NOMO-1 (cell line): Measurements from ENCODE around the gene GPR132.

Experiments used
- DNase-seq, 2 experiments: peaks; one replicate each; lab custom pipeline; 2025; ENCODE audit not compliant: unreplicated experiment in 2 of 2; lab: John Stamatoyannopoulos, UW

Gene GPR132

DNA sequence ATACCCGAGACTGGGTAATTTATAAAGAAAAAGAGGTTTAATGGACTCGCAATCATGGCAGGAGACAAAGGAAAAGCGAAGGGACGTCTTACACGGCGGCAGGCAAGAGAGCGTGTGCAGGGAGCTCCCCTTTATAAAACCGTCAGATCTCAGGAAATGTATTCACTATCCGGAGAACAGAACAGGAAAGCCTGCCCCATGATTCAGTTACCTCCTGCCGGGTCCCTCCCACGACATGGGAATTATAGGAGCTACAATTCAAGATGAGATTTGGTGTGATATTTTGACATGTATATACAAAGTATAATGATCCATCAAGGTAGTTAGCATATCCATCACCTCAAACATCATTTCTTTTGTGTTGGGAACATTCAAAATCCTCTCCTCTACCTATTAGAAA, 42.1 kb downstream of the GPR132 start:
- DNase-seq: no peak

DNA sequence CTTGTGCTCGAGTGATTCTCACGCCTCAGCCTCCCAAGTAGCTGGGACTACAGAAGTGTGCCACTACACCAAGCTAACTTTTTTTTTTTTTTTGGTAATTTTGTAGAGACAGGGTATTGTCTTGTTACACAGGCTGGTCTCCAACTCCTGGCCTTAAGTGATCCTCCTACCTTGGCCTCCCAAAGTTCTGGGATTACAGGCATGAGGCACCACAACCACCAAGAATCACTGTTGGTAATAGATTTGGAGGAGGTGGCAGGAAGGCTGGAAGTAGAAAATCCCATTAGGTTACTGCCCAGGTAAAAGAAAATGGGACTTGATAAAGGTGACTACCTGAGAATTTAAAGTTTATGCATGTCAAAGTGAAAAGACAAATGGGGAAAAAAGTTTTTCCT, 43.0 kb downstream of the GPR132 start:
- DNase-seq: no peak

DNA sequence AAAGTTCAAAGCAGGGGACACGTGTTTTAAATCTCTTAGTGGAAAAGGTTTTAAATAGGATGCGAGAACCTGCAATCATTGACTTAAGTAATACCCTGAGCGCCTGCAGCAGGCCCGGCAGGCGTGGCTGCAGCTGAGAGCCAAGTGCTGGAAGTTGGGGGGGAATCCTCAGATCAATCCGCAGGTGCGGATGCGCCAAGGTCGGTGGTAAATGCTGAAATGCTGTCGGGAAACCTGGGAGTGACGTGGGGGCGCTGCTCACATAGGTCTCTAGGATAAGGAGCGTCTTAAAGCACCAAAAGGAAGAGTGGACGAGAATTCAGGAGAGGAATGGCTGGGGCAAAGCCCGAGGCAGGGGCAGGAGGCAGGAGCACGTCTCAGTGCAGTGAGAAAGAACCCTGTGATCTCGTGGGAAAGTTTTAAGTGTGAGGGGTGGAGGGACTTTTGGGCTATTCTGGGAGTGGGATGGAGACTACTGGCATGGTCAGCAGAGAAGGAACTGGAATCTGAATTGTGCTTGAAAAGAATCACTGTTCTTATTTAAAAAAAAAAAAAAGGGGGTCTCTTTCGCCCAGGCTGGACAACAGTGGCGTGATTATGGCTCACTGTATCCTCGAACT, 43.5 kb downstream of the GPR132 start:
- peak; percentile 42 to 64 for DNase-seq

DNA sequence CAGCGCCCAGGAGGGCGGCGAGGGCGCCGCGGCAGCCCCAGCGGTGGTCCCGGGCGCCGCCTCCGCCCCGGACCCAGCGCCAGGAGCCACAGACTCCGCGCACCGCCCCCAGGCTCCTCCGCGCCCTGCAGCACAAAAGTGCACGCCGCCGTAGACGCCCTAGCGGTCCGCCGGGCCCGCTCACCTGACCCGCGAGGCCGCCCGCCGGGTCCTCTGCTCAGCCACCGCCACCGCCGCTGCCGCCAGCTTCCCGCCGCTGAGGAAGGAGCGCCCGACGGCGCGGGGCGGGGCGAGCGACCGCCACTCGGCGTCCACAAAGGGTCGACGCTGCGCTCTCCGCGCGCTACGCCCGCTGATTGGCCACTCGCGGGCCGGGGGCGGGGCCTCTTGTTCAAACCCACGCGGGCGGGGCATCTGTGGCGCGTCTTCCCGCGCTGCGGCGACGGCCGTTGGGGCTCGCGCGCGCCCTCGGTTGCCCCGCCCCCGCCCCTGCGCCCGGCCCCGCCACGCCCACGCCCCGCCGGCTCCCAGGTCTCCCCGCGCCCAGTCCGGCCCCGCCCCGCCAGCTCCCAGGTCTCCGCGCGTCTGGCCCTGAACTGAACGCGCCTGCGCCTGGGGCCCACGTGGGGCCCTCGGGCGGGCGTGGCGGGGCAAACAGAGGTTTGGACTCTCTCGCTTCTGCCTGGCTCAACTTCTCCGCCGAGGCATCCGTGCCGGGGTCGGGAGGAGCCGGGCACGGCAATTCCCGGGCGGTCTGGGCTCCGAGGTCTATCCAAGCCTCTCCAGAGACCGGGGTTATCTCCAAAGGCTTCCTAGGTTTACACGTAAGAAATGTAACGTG, 44.2 kb downstream of the GPR132 start, which contains the start of gene CDCA4:
Gene CDCA4, minus strand, starts transcription at position 269 of the 841 bp plus-strand sequence. CDS start 9,154 bp downstream, outside the sequence.
- DNase-seq: peak; percentile 99

GRCh38 chr14:105019861-105020814, 45.1 kb downstream of the GPR132 start:
- peak in 1 of 2 experiments; percentile 18 for DNase-seq

DNA sequence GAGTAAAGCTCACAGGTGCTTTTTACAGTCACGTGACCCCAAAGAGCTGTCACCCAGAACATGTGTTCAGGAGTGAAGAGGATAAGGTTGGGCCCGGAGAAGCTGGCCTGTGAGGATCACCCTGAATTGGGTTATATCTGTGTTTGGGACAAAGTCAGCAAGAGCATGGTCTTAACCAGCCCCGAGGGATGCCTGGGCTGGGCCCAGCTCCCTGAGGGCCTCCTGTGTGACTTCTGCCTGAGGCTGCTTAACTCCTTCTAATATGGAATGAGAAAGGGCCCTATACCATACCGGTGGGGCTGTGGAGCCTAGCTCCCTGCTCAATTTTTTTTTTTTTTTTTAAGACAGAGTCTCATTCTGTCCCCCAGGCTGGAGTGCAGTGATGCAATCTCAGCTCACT, 46.8 kb downstream of the GPR132 start:
- DNase-seq: no peak

DNA sequence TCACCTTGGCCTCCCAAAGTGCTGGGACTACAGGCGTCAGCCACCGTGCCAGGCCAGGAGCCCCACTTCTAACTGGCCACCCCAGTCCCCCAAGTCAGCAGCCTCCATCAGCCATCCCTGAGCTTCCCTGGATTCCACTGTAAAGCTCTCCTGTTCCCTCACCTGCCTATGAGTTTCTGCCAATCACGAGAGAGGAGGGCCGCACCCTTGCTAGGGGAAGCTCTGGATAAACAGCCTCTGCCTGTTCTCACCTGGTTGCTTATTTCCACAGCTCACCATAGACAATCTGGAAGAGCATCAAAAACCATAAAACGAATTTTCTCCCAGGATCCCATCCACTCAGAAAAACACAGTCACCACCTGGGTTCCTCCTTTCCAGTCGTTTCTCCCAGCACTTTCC, 49.3 kb downstream of the GPR132 start:
- DNase-seq: no peak

DNA sequence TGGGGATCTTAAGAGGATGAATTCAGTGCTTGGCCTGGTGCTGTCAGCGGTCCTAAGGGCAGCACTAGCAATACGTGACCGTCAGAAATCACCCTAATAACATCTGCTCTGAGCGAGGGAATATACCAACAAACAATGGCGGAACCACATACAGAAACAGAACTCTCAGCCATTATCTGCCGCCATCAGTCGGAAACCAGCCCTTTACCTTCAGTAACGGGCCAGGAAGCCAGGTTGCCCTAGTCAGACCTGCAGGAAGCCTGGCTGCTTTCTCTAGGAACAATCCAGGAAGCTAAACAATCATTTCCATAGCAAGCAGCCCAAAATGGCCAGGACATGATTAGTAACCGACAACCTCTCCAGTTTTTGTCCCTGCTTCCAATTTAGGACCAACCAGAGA, 50.0 kb downstream of the GPR132 start:
- no peak for DNase-seq

DNA sequence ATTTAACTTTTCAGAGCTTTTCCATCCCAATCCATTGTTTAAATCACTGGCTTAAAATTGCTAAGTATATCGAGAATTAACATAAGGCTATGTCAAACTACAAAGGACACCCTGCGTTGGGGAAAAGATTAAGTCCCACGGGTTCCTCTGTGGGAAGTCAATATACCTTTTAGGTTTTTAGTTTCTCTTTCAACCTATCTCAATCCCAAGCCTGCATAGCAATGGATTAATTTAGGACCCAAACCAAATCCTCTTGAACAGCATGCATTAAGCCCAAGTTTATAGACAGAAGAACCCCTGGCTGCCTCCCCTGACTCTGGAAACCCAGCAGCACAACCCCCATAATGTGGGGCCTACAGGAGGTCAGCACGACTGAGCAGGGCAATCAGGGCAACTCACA, 50.6 kb downstream of the GPR132 start:
- DNase-seq: no peak

- no peak for DNase-seq
These were observed 51.2 kb downstream of the GPR132 start for GRCh38 chr14:105014032-105014431.

GRCh38 chr14:105013150-105013785, 52.0 kb downstream of the GPR132 start:
- DNase-seq: no peak

DNA sequence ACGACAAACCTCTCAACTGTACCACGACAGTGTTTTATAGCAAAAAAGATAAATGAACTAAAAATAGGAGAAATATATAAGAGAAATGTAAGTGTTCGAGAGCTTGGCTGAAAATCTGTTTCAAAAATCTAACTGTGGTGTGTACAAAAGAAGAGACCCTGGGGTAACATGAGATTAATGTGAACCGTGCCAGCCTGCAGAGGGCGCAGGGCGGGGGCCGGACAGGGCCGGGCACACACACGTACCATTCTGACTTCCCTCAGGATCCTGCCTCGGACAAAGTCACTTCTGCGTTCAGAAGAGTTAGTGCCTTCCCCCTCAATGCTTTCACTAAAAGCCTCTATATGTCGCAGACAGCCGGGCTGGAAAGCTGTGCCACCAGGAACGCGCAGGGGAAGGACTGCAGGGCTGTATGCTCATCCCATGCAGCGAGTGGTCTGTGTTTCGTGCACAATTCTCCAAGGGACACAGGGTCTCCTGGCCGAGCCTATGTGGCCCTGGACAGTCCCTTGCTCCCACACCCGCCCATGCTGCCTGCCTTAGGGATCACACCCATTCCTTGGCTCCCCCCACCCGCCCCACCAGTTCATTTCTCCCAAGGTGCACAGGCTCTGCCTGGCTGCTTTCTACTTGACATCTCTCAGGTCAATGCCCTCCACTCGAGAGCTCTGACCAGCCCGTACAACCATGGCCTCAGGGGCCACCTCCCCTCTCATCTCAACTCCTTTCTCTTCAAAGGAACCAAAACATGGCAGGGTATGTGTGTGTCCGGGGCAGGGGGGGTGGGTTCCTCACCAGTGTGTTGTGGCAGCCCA, 52.9 kb downstream of the GPR132 start:
- DNase-seq: no peak

DNA sequence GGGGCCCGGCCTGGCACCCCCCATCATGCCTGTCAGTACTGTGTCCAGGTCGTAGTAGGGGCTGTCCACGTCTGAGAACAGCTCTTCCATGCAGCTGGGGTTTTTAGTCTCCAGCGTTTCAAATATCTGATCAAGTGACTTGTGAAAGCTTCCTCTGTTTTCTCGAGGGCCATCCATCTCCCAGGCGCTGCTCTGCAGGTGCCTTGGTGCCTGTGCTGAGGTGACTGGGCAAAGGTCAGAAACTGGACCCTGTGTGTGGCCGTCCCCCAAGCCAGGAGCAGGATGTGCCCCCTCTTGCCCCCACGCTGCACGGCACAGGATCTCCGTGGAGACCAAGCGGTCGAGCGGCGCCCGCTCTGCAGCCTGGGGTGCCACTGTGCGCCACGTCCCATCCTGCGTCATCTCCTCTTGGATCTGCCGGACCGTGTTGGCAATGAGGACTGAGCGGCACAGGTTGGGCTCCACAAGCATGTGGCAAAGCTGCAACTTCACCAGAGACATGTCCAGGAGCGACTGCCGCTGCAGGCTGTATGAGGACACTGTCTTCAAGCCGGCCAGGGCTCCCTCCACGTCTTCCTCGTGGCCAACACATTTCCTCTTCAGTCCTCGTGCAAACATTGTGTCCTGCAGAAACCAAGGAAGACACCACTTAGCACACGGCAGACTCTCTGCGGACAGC, 53.8 kb downstream of the GPR132 start:
- no peak for DNase-seq

DNA sequence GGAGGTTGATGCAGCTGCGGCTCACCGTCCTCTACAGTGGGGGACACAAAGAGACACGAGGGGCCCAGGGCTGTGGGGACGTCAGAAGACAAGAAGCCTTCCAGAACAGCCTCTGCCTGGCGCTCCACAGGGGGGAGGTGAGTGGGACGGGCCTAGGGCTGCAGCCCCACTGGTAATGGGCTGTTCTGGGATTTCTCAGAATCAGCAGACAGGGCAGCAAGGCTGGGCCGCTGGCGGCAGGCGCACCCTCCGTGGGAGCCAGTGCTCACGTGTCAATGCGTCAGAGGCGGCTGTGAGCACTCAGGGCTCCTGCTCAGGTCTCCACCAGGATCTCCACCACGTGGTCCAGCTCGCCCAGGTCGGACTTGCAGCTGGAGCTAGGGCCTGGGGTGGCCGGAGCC, 54.3 kb downstream of the GPR132 start:
- DNase-seq: no peak

- DNase-seq: no peak
These were observed 55.1 kb downstream of the GPR132 start for GRCh38 chr14:105010106-105010505.

DNA sequence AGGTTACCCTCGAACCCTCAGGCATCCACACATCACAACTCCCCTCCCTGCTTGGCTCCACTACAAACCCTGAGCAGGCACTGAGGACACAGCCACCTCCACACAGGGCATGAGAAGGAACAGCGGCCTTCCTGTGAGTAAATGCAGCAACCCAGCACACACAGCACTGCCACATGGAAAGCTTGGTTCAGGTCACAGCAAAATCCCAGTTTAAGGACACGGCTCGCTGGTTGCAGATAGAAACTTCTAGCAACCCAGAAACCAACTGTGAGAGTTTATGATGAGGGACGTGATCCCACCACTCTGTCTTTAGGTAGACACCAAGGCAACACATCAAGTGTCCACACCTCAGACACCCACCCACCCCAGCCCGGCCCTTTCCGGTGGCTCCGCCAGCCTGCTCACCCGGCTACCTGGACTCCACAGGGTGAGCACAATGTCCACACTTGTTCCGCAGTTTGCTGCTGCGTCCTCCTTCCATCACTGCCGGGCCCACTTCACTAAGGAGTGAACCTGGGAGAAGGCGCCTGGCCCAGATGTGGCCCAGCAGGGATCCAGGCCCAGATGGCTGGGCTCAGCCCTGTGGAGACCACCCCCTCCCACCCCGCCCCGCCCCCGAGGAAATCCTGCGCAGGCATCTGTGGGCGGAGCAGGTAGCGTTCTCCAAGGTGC, 57.5 kb downstream of the GPR132 start:
- no peak for DNase-seq

- no peak for DNase-seq
These were observed 58.2 kb downstream of the GPR132 start for GRCh38 chr14:105006831-105007592.
